Panc1 (cell line): ENCODE results near the gene TRAPPC6A. TPM values are rescaled to one million over a fixed set of nuclear protein-coding genes. Genes with fewer than 3 reads are reported as not detected.

Source experiments
- ATAC-seq: fragments of 200-7000 bp; cut with Tn5 transposase; 2 replicates; pipeline ENCODE4 v1.9.1; 2020; ENCODE audit warnings: mild to moderate bottlenecking, moderate library complexity
- BruUV-seq: library from RNA; stranded (reverse); fragments of 400-500 nt; replicated peaks from 2 replicates; lab custom pipeline; 2021; lab: Mats Ljungman, UMichigan
- CTCF ChIA-PET: fragments of 300-600 bp; sonication (Branson Sonifier 250); formaldehyde crosslinking; loops from one replicate; lab custom pipeline; 2022; ENCODE audit warnings: antibody characterized with exemption; lab: Charles Lee
- POLR2A ChIA-PET: fragments of 300-600 bp; sonication (Branson Sonifier 250); formaldehyde crosslinking; loops from one replicate; lab custom pipeline; 2022; ENCODE audit warnings: antibody characterized with exemption; lab: Charles Lee
- DNase-seq: peaks from one replicate; pipeline ENCODE4 v3.0.0-alpha.2; 2010; ENCODE audit warnings: low read depth, low spot score
- H3K27ac ChIP-seq: 2 replicates; pipeline ENCODE4 v1.5.1; 2011; ENCODE audit warnings: mild to moderate bottlenecking, low read length, inconsistent platforms
- H3K27me3 ChIP-seq: fragments of 200-500 bp; sonication (Bioruptor generic); 2 replicates; pipeline ENCODE4 v1.6.0; 2014; ENCODE audit warnings: low read length, inconsistent platforms; ENCODE audit not compliant: control insufficient read depth, insufficient read depth
- H3K36me3 ChIP-seq: fragments of 200-500 bp; sonication (Bioruptor generic); 2 replicates; pipeline ENCODE4 v1.5.1; 2014; ENCODE audit warnings: inconsistent platforms, mild to moderate bottlenecking, low read length, moderate library complexity; ENCODE audit not compliant: control insufficient read depth, insufficient read depth
- H3K4me1 ChIP-seq: 2 replicates; pipeline ENCODE4 v1.5.1; 2011; ENCODE audit warnings: inconsistent platforms, mild to moderate bottlenecking, low read length, moderate library complexity; ENCODE audit not compliant: control insufficient read depth, insufficient read depth
- H3K4me3 ChIP-seq, 2 experiments: 2 replicates each; pipeline ENCODE4 v1.5.1; 2011 to 2012; ENCODE audit warnings: low read depth in 2 of 2, low read length in 2 of 2, mild to moderate bottlenecking in 2 of 2, inconsistent platforms in 1 of 2, moderate library complexity in 1 of 2
- H3K9me3 ChIP-seq: fragments of 200-500 bp; sonication (Bioruptor generic); 2 replicates; pipeline ENCODE4 v1.5.1; 2014; ENCODE audit warnings: low read depth, mild to moderate bottlenecking, inconsistent platforms, low read length, moderate library complexity; ENCODE audit not compliant: control insufficient read depth, insufficient read depth
- CTCF ChIP-seq: fragments of 450-650 bp; IDR thresholded peaks from 2 replicates; pipeline ENCODE4 v1.5.1; 2017; ENCODE audit warnings: mild to moderate bottlenecking
- POLR2AphosphoS5 ChIP-seq: IDR thresholded peaks from 2 replicates; pipeline ENCODE4 v1.6.1; 2012; ENCODE audit warnings: mild to moderate bottlenecking, low read depth, low read length, moderate library complexity
- REST ChIP-seq, 2 experiments: IDR thresholded peaks; 2 replicates each; pipeline ENCODE4 v1.6.1; 2011 to 2012; ENCODE audit warnings: low read depth in 2 of 2, control low read depth in 1 of 2, low read length in 1 of 2, mild to moderate bottlenecking in 1 of 2, moderate library complexity in 1 of 2; ENCODE audit not compliant: insufficient read depth in 1 of 2
- SIN3A ChIP-seq: IDR thresholded peaks from 2 replicates; pipeline ENCODE4 v1.6.1; 2012; ENCODE audit warnings: low read depth, mild to moderate bottlenecking, low read length, moderate library complexity, borderline replicate concordance; ENCODE audit not compliant: insufficient read depth
- TCF7L2 ChIP-seq: IDR thresholded peaks from 2 replicates; pipeline ENCODE4 v1.6.1; 2011; ENCODE audit warnings: mild to moderate bottlenecking, low read depth, low read length, inconsistent platforms
- in situ Hi-C: cut with HindIII; loops from 2 replicates; pipeline ENCODE4 v1.10.0; 2016; ENCODE audit warnings: low sequenced_read_pairs, low pct_unique_long_range_greater_than_20kb
- intact Hi-C: fragments of 100-400 bp; cut with micrococcal nuclease; formaldehyde crosslinking; loops from one replicate; pipeline ENCODE4 v1.10.0; 2022; ENCODE audit not compliant: unreplicated experiment
- total RNA-seq: library from RNA; stranded (reverse); gene quantifications from one replicate; pipeline ENCODE4 v1.2.1, GENCODE V29; 2021; ENCODE audit not compliant: unreplicated experiment

TRAPPC6A gene
- total RNA-seq, 1 experiment from 2014 or later, result 24.7 TPM

- POLR2A ChIA-PET, result no interaction called here
- no peaks in the 10 kb centered on the region for H3K9me3 ChIP-seq
- ATAC-seq, result no peak
Measured at GRCh38 chr19:45123440-45123850, 54.6 kb downstream of the TRAPPC6A start.

GRCh38 chr19:45122832-45123231, 55.2 kb downstream of the TRAPPC6A start:
- Histone ChIP-seq H3K27ac (no peak overlapping the region), H3K9me3 (no peaks in the 10 kb centered on the region), H3K27me3 (no peaks in the 10 kb centered on the region), H3K36me3 (no peaks in the 10 kb centered on the region), H3K4me3 (no peak overlapping the region), H3K4me1 (0 out of 2 replicates have a peak, but pooled peaks cover 2% of the 10 kb centered on the region)
- POLR2A ChIA-PET, result interaction anchor here (0.6 kb wide), 1 partner anchor 12 kb away, joined by 5 read pairs; no protein-coding TSS in a partner anchor
- intact Hi-C loops, result no loop called here
- in situ Hi-C loops, result no loop called here
- no peak for TF ChIP-seq REST (IDR thresholded peaks at IDR 0.05; ENCODE audit: insufficient read depth in 1 of 2, low read depth in 2 of 2, low read length in 1 of 2)
- no peak for TF ChIP-seq SIN3A
- no peak for ATAC-seq
- BruUV-seq, result no TSS peak
- CTCF ChIA-PET, result no interaction called here
- DNase-seq, result no peak

More at GRCh38 chr19:45123440-45123850, 54.6 kb downstream of the TRAPPC6A start:
- Histone ChIP-seq H3K4me3 (no peak overlapping the region), H3K27me3 (no peaks in the 10 kb centered on the region), H3K27ac (no peak overlapping the region), H3K4me1 (no peaks in the 10 kb centered on the region), H3K36me3 (no peaks in the 10 kb centered on the region)
- in situ Hi-C loops, result no loop called here
- CTCF ChIA-PET, result no interaction called here
- no peak for TF ChIP-seq POLR2AphosphoS5
- TF ChIP-seq CTCF, result no peak
- no peak for TF ChIP-seq SIN3A
- TF ChIP-seq REST (IDR thresholded peaks at IDR 0.05; ENCODE audit: insufficient read depth in 1 of 2, low read depth in 2 of 2, low read length in 1 of 2), result no peak
- TF ChIP-seq TCF7L2, result no peak
- no TSS peak for BruUV-seq
- intact Hi-C loops, result no loop called here
- DNase-seq, result no peak
